ENCODE results near the gene EML5.

- TF ChIP-seq CTCF (IDR thresholded peaks at IDR 0.05) (no peak), ZFX (IDR thresholded peaks at IDR 0.05; ENCODE audit: borderline replicate concordance) (no peak)
Measured at GRCh38 chr14:88746052-88746451, 46.7 kb downstream of the EML5 start.
